NCI-H2029 treated with DMSO at 0.1 percent for 48 hours (cell line): ENCODE results near the gene ZNF429.
"Not testable (repeated sequence)": the region's sequence is repeated elsewhere in the genome, so short reads cannot be mapped to it uniquely, and the experiment has no call there.

ENCODE experiments used
- DNase-seq: peaks from one replicate; lab custom pipeline; 2025; lab: John Stamatoyannopoulos, UW

The ZNF429 gene

GRCh38 chr19:21519488-21519887 is 14.1 kb downstream of the ZNF429 start:
- DNase-seq: no peak

DNA sequence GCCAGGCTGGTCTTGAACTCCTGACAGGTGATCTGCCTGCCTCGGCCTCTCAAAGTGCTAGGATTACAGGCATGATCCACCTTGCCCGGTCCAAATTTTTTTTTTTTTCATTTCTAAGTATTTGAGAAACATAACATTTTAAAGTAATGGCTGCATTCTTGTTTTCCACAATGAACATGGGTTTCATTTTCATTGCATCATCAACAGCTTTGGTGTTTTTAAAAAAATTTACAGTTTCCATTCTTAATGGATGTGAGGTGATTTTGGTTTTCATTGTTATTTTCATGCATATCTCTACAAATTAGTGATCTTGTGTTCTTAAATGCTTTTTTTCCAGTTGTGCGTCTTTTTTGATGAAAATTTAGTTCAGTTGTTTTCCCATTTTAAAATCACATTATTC is 27.5 kb downstream of the ZNF429 start:
- no peak for DNase-seq

DNA sequence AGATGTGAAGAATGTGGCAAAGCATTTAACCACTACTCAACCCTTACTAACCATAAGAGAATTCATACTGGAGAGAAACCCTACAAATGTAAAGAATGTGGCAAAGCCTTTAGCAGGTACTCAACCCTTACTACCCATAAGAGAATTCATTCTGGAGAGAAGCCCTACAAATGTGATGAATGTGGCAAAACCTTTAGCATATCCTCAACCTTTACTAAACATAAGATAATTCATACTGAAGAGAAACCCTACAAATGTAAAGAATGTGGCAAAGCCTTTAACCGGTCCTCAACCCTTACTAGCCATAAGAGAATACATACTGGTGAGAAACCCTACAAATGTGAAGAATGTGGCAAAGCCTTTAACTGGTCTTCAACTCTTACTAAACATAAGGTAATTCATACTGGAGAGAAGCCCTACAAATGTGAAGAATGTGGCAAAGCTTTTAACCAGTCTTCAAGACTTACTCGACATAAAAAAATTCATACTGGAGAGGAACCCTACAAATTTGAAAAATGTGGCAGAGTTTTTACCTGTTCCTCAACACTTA is 31.4 kb downstream of the ZNF429 start:
- DNase-seq: not testable (repeated sequence)

GRCh38 chr19:21559444-21559843 is 54.0 kb downstream of the ZNF429 start:
- no peak for DNase-seq

GRCh38 chr19:21564406-21564805 is 59.0 kb downstream of the ZNF429 start:
- DNase-seq: no peak

- no peak for DNase-seq
Observed at GRCh38 chr19:21566073-21566472, 60.7 kb downstream of the ZNF429 start.

DNA sequence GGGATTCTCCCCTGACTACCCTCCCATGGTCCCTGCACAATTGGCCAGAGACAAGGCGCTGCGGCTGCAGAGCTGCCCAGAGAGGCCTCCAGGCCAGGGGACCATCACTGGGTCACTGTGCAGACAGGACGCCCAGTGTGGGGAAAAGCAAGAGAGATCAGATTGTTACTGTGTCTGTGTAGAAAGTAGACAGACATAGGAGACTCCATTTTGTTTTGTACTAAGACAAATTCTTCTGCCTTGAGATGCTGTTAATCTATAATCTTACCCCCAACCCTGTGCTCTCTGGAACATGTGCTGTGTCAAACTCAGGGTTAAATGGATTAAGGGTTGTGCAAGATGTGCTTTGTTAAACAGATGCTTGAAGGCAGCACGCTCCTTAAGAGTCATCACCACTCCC is 62.4 kb downstream of the ZNF429 start:
- DNase-seq: not testable (repeated sequence)

GRCh38 chr19:21568816-21569493 is 63.6 kb downstream of the ZNF429 start:
- peak; percentile 93 for DNase-seq

- DNase-seq: peak; percentile 92
Observed at GRCh38 chr19:21569494-21569865, 64.1 kb downstream of the ZNF429 start.

- no peak for DNase-seq
Observed at GRCh38 chr19:21571316-21571715, 65.9 kb downstream of the ZNF429 start.

- no peak for DNase-seq
Observed at GRCh38 chr19:21574607-21575006, 69.2 kb downstream of the ZNF429 start.

- DNase-seq: no peak
Observed at GRCh38 chr19:21576481-21576880, 71.1 kb downstream of the ZNF429 start.

DNA sequence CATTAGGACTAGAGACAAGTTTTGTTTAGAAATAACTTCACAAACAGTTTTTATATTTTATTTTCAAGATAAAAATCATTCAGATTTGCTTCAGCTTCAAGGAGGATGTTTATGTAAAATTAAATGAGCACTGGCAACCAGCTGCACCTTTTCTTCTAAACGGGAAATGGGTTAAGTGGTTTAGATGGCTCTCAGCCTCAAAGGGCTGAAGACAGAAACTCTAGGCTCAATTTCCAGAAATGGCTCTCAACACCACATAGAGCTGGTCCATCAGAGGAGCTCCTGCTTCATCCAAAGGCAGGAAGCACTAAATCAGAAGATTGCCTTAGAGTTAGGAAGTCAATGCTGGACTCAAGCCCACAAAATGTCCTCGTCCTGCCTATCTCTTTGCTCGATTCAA is 74.7 kb downstream of the ZNF429 start:
- DNase-seq: no peak

DNA sequence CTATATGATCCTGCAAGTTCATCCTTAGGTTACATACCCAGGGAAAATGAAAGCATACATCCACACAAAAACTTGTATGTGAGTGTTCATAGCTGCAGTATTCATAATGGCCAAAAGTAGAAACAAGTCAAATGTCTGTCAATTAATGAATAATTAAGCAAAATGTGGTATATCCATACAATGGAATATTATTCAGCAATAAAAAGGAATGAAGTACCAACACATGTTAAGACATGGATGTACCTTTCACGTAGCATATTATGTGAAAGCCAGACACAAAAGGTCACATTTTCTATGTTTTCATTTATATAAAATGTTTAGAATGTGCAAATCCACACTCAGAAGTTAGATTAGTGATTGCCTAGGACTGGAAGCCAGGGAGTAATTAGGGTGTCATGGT is 75.4 kb downstream of the ZNF429 start:
- no peak for DNase-seq

DNA sequence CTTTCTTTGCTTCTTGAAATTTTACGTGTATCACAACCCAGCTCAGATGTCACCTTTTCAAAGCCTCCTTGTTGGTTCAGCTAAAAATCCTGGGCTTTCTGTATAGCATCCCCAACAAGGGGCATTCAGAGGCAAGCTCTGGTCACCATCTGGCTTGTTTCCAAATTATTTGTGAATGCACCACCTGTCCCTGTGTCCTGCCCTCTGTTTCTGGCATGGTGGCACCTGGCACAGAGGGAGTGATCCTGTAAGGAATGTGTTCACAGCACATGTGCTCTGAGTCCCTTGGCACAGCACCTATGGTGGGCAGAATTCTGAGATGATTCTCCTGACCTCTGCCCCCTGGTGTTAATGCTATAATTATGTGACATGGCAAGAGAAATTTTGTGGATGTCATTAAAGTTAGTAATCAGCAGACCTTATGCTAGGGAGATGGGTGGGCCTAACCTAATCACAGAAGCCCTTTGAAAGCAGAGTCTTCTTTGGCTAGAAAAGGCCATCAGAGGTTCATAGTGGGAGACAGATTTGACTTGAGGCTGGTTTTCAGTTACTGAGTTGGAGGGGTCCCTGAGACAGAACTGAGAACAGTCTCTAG is 76.3 kb downstream of the ZNF429 start:
- DNase-seq: no peak

- no peak for DNase-seq
Observed at GRCh38 chr19:21584537-21584936, 79.1 kb downstream of the ZNF429 start.

- no peak for DNase-seq
Observed at GRCh38 chr19:21585281-21585890, 80.0 kb downstream of the ZNF429 start.

GRCh38 chr19:21586311-21587116 is 81.1 kb downstream of the ZNF429 start:
- no peak for DNase-seq

DNA sequence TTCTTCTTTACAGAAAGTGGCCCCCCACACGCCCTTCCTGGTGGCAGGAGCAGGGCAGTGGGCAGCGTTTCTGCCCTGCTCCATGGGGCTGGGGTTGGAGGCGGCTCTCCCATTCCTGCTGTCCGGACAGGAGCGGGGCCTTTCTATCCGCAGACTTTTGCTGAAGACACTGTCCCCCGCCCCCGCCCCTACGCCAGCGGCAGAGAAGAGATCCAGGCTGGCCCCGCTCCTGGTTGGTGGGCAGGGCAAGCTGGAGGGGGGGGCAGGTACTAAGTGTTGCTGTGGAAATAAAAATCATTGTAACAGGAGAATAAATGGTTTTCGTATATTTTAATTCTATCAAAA is 81.7 kb downstream of the ZNF429 start:
- DNase-seq: no peak

DNA sequence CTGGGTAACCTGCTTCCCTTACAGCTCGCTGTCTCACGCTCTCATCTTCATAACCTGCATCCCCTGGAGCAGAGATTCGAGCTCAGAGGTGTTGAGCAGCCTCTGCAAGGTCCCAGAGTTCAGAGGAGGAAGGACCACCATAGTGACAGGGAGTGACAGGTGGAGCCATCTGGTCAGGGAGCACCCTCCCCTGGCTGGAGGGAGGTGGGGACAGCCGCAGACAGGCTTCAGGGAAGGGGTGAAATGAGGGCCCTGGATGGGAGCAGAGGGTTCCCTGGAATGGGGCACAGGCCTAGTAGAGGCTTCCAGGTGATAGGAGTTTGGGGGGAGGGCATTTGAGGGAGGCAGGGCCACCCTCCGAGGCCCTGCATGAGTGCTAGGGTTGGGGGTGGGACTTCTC is 82.1 kb downstream of the ZNF429 start:
- no peak for DNase-seq

GRCh38 chr19:21588065-21588601 is 82.7 kb downstream of the ZNF429 start:
- no peak for DNase-seq

- DNase-seq: no peak
Observed at GRCh38 chr19:21590867-21591266, 85.5 kb downstream of the ZNF429 start.
